CD14-positive monocyte (primary cell): ENCODE data around the gene FGD6. TPM values are rescaled to one million over a fixed set of nuclear protein-coding genes. Genes with fewer than 3 reads are reported as not detected.

Experiments
- DNase-seq, 3 donors: peaks; one replicate each; pipeline ENCODE4 v3.0.0-alpha.2; 2011 to 2022
- H2AFZ ChIP-seq: 2 replicates; pipeline ENCODE4 v1.6.0; 2012; ENCODE audit warnings: mild to moderate bottlenecking, low read depth, low read length, inconsistent platforms; ENCODE audit not compliant: insufficient read depth, poor library complexity, severe bottlenecking
- H3K27ac ChIP-seq, 2 donors: 1 replicate in 1 of 2; 2 replicates in 1 of 2; pipeline ENCODE4 v1.5.1; 2012 to 2013; ENCODE audit warnings: low read length in 2 of 2, control low read depth in 1 of 2, inconsistent platforms in 1 of 2, low read depth in 1 of 2, mild to moderate bottlenecking in 1 of 2
- H3K27me3 ChIP-seq, 2 donors: one replicate each; pipeline versions ENCODE4 v1.6.0 to v1.6.1; 2011 to 2013; ENCODE audit warnings: low read length in 2 of 2; ENCODE audit not compliant: control insufficient read depth in 2 of 2, insufficient read depth in 2 of 2
- H3K36me3 ChIP-seq, 2 donors: replicated peaks in 1 of 2; 1 replicate in 1 of 2; 2 replicates in 1 of 2; pipeline versions ENCODE4 v1.5.1 to v1.6.1; 2012 to 2013; ENCODE audit warnings: low read length in 2 of 2, control low read depth in 1 of 2, inconsistent platforms in 1 of 2, mild to moderate bottlenecking in 1 of 2; ENCODE audit not compliant: insufficient read depth in 2 of 2, control insufficient read depth in 1 of 2
- H3K4me1 ChIP-seq, 2 donors: 1 replicate in 1 of 2; 2 replicates in 1 of 2; pipeline versions ENCODE4 v1.5.1 to v1.6.1; 2012 to 2013; ENCODE audit warnings: low read length in 2 of 2, control low read depth in 1 of 2, inconsistent platforms in 1 of 2, mild to moderate bottlenecking in 1 of 2, moderate library complexity in 1 of 2; ENCODE audit not compliant: insufficient read depth in 2 of 2, control insufficient read depth in 1 of 2
- H3K4me2 ChIP-seq: replicated peaks from 2 replicates; pipeline ENCODE3; 2012; ENCODE audit warnings: low read length, moderate library complexity, mild to moderate bottlenecking; ENCODE audit not compliant: poor library complexity, severe bottlenecking; ENCODE audit errors: extremely low read depth
- H3K4me3 ChIP-seq, 3 experiments: fragments of 200-600 bp in 1 of 3; sonication (generic) in 1 of 3; replicated peaks in 1 of 3; 1 replicate in 2 of 3; 2 replicates in 1 of 3; pipeline ENCODE4 v1.5.1; 2011 to 2013; ENCODE audit warnings: low read length in 3 of 3, mild to moderate bottlenecking in 3 of 3, control low read depth in 2 of 3, low read depth in 2 of 3, inconsistent platforms in 1 of 3, moderate library complexity in 1 of 3
- H3K79me2 ChIP-seq: 2 replicates; pipeline ENCODE4 v1.6.0; 2012; ENCODE audit warnings: mild to moderate bottlenecking, control low read depth, inconsistent platforms, low read length, moderate library complexity; ENCODE audit not compliant: insufficient read depth
- H3K9ac ChIP-seq: 2 replicates; pipeline ENCODE4 v1.6.0; 2017; ENCODE audit warnings: low read length, mild to moderate bottlenecking; ENCODE audit not compliant: insufficient read depth, poor library complexity, severe bottlenecking
- H3K9me3 ChIP-seq, 2 donors: replicated peaks in 1 of 2; 1 replicate in 1 of 2; 2 replicates in 1 of 2; pipeline versions ENCODE4 v1.5.1 to v1.6.1; 2012 to 2013; ENCODE audit warnings: low read length in 2 of 2, control low read depth in 1 of 2; ENCODE audit not compliant: control insufficient read depth in 1 of 2, insufficient read depth in 1 of 2
- H4K20me1 ChIP-seq: 2 replicates; pipeline ENCODE4 v1.6.0; 2012; ENCODE audit warnings: mild to moderate bottlenecking, low read length, control low read depth, moderate library complexity; ENCODE audit not compliant: insufficient read depth
- H3K27ac Mint-ChIP-seq, 7 donors: one replicate each; pipeline ENCODE4 v1.8.0; 2020; ENCODE audit warnings: mild to moderate bottlenecking in 7 of 7, mixed read lengths in 7 of 7, moderate library complexity in 6 of 7, inconsistent platforms in 2 of 7
- H3K27me3 Mint-ChIP-seq, 3 donors: one replicate each; pipeline ENCODE4 v1.8.0; 2021 to 2022; ENCODE audit warnings: low read depth in 3 of 3, mild to moderate bottlenecking in 3 of 3, mixed read lengths in 3 of 3, moderate library complexity in 3 of 3, inconsistent platforms in 1 of 3
- H3K36me3 Mint-ChIP-seq, 2 donors: one replicate each; pipeline ENCODE4 v1.8.0; 2020; ENCODE audit warnings: mixed read lengths in 2 of 2, inconsistent platforms in 1 of 2, mild to moderate bottlenecking in 1 of 2
- H3K4me1 Mint-ChIP-seq: one replicate; pipeline ENCODE4 v1.8.0; 2020; ENCODE audit warnings: mild to moderate bottlenecking, mixed read lengths
- H3K4me3 Mint-ChIP-seq, 2 donors: one replicate each; pipeline ENCODE4 v1.8.0; 2020; ENCODE audit warnings: mild to moderate bottlenecking in 2 of 2, mixed read lengths in 2 of 2, moderate library complexity in 1 of 2
- H3K9me3 Mint-ChIP-seq, 7 donors: one replicate each; pipeline ENCODE4 v1.8.0; 2020 to 2022; ENCODE audit warnings: mixed read lengths in 7 of 7, mild to moderate bottlenecking in 6 of 7, moderate library complexity in 6 of 7, inconsistent platforms in 2 of 7
- CTCF ChIP-seq: fragments of 200-600 bp; IDR thresholded peaks from one replicate; pipeline ENCODE4 v1.8.0; 2022; ENCODE audit warnings: antibody characterized with exemption, mild to moderate bottlenecking
- WGBS: methylation state at CpG from one replicate; pipeline ENCODE4 v1.1.5; 2013; ENCODE audit warnings: missing lambda C conversion rate; ENCODE audit not compliant: insufficient coverage; 5-methylcytosine and 5-hydroxymethylcytosine counted together
- intact Hi-C, 2 donors: fragments of 100-400 bp; cut with micrococcal nuclease; formaldehyde crosslinking; loops; one replicate each; pipeline versions ENCODE4 v1.15.0 to v1.15.1; 2023
- polyA plus RNA-seq, 3 donors: library from polyadenylated mRNA; depleted of rRNA in 1 of 3; unstranded in 2 of 3; stranded (reverse) in 1 of 3; fragments of 300-500 nt in 2 of 3; fragments of >200 nt in 1 of 3; fragmentation: Illumina TruSeq in 2 of 3; gene quantifications; 1 replicate in 2 of 3; 2 replicates in 1 of 3; pipeline ENCODE4 v1.2.3, GENCODE V29; 2012 to 2021

Gene FGD6
- polyA plus RNA-seq, 3 donors: 4.0 to 8.1 (median 5.3) TPM

- no peak overlapping the region for H3K4me3 Mint-ChIP-seq
- WGBS: 100% methylated on average over 1 of the region's 2 CpGs
- H2AFZ ChIP-seq: no peak overlapping the region
- H3K4me1 Mint-ChIP-seq: peaks cover 13% of the 10 kb centered on the region
- H3K79me2 ChIP-seq: no peaks in the 10 kb centered on the region
- H4K20me1 ChIP-seq: no peaks in the 10 kb centered on the region
- intact Hi-C loops: no loop called here
- H3K27ac ChIP-seq: peak overlapping the region in 1 of 2 donors; percentile 67
- TF ChIP-seq CTCF: no peak
- peaks cover 15 to 23% of the 10 kb centered on the region in 2 donors for H3K4me1 ChIP-seq
- H3K4me2 ChIP-seq: no peak overlapping the region
- H3K36me3 Mint-ChIP-seq: peaks cover 25 to 56% of the 10 kb centered on the region in 2 donors
- H3K9me3 ChIP-seq: no peaks in the 10 kb centered on the region
- no peaks in the 10 kb centered on the region for H3K27me3 Mint-ChIP-seq
- H3K9ac ChIP-seq: no peak overlapping the region
- peaks cover 11 to 29% of the 10 kb centered on the region in 2 donors for H3K36me3 ChIP-seq
- peak overlapping the region in 4 of 7 donors; percentile 8 to 84 (median 70) for H3K27ac Mint-ChIP-seq
- H3K27me3 ChIP-seq: no peaks in the 10 kb centered on the region
- no peak overlapping the region for H3K4me3 ChIP-seq
- H3K9me3 Mint-ChIP-seq: peaks cover 0 to 5% (median 0%) of the 10 kb centered on the region in 7 donors
- DNase-seq: no peak
Observed at GRCh38 chr12:95126076-95126475, 91.2 kb downstream of the FGD6 start.

- H4K20me1 ChIP-seq: no peaks in the 10 kb centered on the region
- 94% methylated on average over 6 of the region's 7 CpGs for WGBS
- intact Hi-C loops: no loop called here
- peaks cover 23 to 44% of the 10 kb centered on the region in 2 donors for H3K36me3 Mint-ChIP-seq
- no peaks in the 10 kb centered on the region for H3K79me2 ChIP-seq
- H2AFZ ChIP-seq: no peak overlapping the region
- peaks cover 0 to 5% (median 0%) of the 10 kb centered on the region in 7 donors for H3K9me3 Mint-ChIP-seq
- peaks cover 13% of the 10 kb centered on the region for H3K4me1 Mint-ChIP-seq
- H3K27me3 ChIP-seq: no peaks in the 10 kb centered on the region
- H3K9me3 ChIP-seq: no peaks in the 10 kb centered on the region
- no peak overlapping the region for H3K4me3 ChIP-seq
- H3K4me2 ChIP-seq: no peak overlapping the region
- H3K4me1 ChIP-seq: peaks cover 15 to 16% of the 10 kb centered on the region in 2 donors
- H3K27ac Mint-ChIP-seq: no peak overlapping the region
- no peaks in the 10 kb centered on the region for H3K27me3 Mint-ChIP-seq
- TF ChIP-seq CTCF: no peak
- no peak overlapping the region for H3K4me3 Mint-ChIP-seq
- DNase-seq: no peak
- peaks cover 4 to 28% of the 10 kb centered on the region in 2 donors for H3K36me3 ChIP-seq
- H3K9ac ChIP-seq: no peak overlapping the region
- no peak overlapping the region for H3K27ac ChIP-seq
Observed at GRCh38 chr12:95124106-95124505, 93.2 kb downstream of the FGD6 start.
